A204.1 (cell line): Measurements from ENCODE around the gene KIAA0232.

Experiments
- FAIRE-seq: peaks from 2 replicates; lab custom pipeline; 2012; peaks lifted over from hg19 to GRCh38; lab: Jason Lieb, UNC

The KIAA0232 gene

GRCh38 chr4:6852582-6852981 lies 70.1 kb downstream of the KIAA0232 start:
- no peak for FAIRE-seq

- no peak for FAIRE-seq
Observed at GRCh38 chr4:6854098-6854744, 71.7 kb downstream of the KIAA0232 start.

- no peak for FAIRE-seq
Observed at GRCh38 chr4:6855692-6856297, 73.3 kb downstream of the KIAA0232 start.

- FAIRE-seq = no peak
Observed at GRCh38 chr4:6856391-6856790, 73.9 kb downstream of the KIAA0232 start.

GRCh38 chr4:6857009-6857882 lies 74.7 kb downstream of the KIAA0232 start:
- no peak for FAIRE-seq

- FAIRE-seq = no peak
Observed at GRCh38 chr4:6858997-6859396, 76.5 kb downstream of the KIAA0232 start.

- FAIRE-seq = no peak
Observed at GRCh38 chr4:6859543-6859942, 77.0 kb downstream of the KIAA0232 start.

- FAIRE-seq = no peak
Observed at GRCh38 chr4:6868386-6868785, 85.9 kb downstream of the KIAA0232 start.

- FAIRE-seq = no peak
Observed at GRCh38 chr4:6869944-6870343, 87.4 kb downstream of the KIAA0232 start.

- no peak for FAIRE-seq
Observed at GRCh38 chr4:6873291-6873690, 90.8 kb downstream of the KIAA0232 start.

GRCh38 chr4:6873792-6874461 lies 91.4 kb downstream of the KIAA0232 start:
- no peak for FAIRE-seq

GRCh38 chr4:6874981-6875380 lies 92.5 kb downstream of the KIAA0232 start:
- no peak for FAIRE-seq

GRCh38 chr4:6875431-6875831 lies 92.9 kb downstream of the KIAA0232 start:
- no peak for FAIRE-seq

- no peak for FAIRE-seq
Observed at GRCh38 chr4:6876440-6876839, 93.9 kb downstream of the KIAA0232 start.

GRCh38 chr4:6877067-6877466 lies 94.5 kb downstream of the KIAA0232 start:
- no peak for FAIRE-seq

- FAIRE-seq = no peak
Observed at GRCh38 chr4:6878451-6879059, 96.0 kb downstream of the KIAA0232 start.

GRCh38 chr4:6880691-6881090 lies 98.2 kb downstream of the KIAA0232 start:
- no peak for FAIRE-seq

- FAIRE-seq = no peak
Observed at GRCh38 chr4:6881908-6882307, 99.4 kb downstream of the KIAA0232 start.

- FAIRE-seq = no peak
Observed at GRCh38 chr4:6884341-6884870, 101.9 kb downstream of the KIAA0232 start.

- FAIRE-seq = no peak
Observed at GRCh38 chr4:6885953-6886557, 103.5 kb downstream of the KIAA0232 start.

GRCh38 chr4:6886886-6887285 lies 104.4 kb downstream of the KIAA0232 start:
- no peak for FAIRE-seq
